ENCODE data around the gene OR2V2.
"Not testable (repeated sequence)": the region's sequence is repeated elsewhere in the genome, so short reads cannot be mapped to it uniquely, and the experiment has no call there.

The OR2V2 gene

DNA sequence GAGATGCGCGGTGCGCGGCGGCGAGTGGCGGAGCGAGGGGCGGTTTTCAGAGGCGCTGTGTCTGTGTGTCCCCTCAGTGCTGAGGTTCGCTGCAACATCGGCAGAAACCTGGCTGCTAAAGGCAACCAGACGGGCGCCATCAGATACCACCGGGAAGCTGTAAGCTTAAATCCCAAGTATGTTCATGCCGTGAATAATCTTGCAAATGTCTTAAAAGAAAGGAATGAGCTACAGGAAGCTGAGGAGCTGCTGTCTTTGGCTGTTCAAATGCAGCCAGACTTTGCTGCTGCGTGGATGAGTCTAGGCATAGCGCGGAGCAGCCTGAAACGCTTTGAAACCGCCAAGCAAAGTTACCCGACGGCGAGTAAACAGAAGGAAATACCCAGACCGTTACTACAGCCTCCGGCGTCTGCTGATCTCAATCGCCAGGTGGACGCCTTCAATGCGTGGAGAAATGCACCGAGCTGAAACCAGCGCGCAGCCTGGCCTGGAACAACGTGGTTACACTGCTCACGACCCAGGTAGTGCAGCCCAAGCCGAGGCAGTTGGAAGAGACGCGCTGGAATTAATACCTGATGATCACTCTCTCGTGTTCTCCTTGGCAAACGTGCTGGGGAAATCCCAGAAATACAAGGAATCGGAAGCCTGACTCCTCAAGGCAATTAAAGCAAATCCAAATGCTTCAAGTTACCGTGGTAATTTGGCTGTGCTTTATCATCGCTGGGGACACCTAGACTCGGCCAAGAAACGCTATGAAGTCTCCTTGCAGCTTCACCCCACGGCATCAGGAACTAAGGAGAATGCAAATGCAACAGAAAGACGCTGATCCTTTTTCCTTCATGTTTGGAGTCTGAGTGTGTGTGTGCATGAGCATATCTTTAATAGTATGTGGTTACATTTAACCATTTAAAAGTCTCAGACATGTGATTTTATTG is 32.3 kb upstream of the OR2V2 start:
- DNase-seq = no peak

DNA sequence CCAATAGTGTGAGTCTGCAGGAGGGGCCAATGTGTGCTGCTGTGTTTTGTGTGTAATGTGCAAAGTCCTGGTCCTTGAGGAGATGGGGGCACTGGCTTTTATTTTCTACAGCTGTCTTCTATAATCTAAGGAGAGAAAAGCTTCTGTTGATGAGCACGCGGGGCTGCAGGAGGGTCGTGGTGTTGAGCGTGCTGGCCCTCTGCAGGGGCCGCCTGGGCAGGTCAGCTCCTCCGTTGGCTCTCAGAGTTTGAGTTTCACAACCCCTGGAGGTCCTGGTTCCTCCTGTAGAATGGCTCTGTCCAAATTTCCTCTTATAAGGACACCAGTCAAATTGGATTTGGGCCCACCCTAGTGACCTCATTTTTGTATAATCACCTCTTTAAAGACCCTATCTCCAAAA is 29.0 kb upstream of the OR2V2 start:
- DNase-seq = no peak

DNA sequence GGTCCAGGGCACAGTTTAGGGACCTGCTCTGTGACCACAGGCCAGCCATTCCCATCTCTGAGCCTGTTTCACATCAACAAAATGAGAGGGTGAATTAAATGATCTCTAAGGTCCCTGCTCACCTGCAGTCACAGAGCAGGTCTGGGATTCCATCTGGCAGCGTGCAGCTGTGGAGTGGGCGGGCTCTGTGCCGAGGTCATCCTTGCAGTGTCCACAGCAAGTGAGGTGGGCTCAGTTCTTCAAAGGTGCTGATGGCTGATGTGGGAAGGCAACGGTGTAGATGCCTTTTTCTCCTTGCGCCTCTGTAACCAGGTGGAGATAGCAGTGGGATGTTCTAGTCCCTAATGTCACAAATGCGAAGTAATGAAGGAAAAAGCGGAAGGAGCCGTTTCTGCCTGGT is 28.3 kb upstream of the OR2V2 start:
- no peak for DNase-seq

DNA sequence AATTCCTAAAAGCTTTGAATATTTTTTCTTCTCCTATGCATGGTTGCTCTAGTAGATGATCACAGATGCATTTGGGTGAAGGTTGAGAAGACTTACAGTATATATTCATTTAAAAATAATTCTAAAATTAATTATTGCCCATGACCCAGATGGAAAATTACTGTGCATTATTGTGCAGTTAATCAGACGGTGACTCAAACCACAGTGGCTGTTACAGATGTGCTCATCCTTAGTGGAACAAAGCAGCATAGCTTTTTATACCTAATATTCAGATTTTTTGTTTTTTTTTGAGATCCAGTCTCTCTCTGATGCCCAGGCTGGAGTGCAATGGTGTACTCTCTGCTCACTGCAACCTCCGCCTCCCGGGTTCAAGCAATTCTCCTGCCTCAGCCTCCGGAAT is 27.1 kb upstream of the OR2V2 start:
- no peak for DNase-seq

- DNase-seq = no peak
Observed at GRCh38 chr5:181120761-181121160, 26.6 kb upstream of the OR2V2 start.

GRCh38 chr5:181121675-181122561 is 25.5 kb upstream of the OR2V2 start:
- no peak for DNase-seq

- no peak for DNase-seq
Observed at GRCh38 chr5:181124526-181124925, 22.9 kb upstream of the OR2V2 start.

GRCh38 chr5:181126841-181127240 is 20.5 kb upstream of the OR2V2 start:
- no peak for DNase-seq

DNA sequence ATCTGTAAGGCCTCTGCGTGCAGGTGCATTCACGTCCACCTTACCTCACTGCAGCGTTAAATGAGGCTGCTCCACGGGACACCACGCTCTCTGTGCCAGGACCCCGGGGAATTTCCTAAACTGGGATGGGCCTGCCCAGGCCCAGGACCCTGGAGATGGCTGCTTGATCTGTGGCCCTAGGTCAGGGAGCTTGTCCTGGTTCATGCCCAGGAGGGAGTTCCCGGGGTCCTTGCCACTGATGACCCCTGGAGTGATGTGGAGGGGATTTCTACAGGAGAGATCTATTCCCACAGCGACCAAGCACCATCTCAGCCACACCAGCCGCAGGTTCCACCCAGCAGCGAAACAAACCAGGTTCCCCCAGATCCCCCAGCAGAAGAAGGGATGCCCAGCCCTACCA is 19.9 kb upstream of the OR2V2 start:
- no peak for DNase-seq

DNA sequence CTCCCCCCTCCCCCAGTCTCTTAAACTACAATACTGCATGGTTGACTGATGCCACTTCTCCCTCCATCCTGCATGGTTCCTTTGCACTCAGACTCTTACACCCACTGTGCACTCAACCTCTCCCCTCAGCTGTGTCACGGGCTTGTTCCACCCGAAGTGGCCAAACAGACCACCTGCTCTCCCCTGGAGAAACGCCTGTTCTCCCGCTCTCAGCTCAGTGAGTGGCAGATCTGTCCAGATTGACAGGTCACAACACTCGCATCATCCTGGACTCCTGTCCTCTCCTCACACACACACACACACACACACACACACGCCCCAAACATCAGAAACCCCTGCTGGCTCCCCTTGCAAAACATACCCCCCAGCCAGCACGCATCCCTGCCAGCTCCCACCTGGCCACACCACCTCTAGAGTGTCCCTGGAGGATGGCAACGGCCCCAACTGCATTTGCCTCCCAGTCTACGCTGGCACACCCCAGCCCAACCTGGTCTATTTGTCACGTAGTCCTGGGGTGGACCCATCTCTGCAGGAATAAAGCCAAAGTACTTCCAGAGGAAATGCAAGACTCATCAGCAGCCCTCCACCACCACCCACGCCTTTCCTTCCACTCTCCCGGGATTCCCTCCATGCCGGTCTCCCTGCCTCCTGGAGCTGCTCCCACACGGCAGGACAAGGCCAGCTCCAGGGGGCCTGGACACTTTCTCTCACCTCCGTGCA is 19.3 kb upstream of the OR2V2 start:
- DNase-seq = no peak

- DNase-seq = no peak
Observed at GRCh38 chr5:181129601-181130000, 17.8 kb upstream of the OR2V2 start.

GRCh38 chr5:181130081-181130480 is 17.3 kb upstream of the OR2V2 start:
- DNase-seq = not testable (repeated sequence)

DNA sequence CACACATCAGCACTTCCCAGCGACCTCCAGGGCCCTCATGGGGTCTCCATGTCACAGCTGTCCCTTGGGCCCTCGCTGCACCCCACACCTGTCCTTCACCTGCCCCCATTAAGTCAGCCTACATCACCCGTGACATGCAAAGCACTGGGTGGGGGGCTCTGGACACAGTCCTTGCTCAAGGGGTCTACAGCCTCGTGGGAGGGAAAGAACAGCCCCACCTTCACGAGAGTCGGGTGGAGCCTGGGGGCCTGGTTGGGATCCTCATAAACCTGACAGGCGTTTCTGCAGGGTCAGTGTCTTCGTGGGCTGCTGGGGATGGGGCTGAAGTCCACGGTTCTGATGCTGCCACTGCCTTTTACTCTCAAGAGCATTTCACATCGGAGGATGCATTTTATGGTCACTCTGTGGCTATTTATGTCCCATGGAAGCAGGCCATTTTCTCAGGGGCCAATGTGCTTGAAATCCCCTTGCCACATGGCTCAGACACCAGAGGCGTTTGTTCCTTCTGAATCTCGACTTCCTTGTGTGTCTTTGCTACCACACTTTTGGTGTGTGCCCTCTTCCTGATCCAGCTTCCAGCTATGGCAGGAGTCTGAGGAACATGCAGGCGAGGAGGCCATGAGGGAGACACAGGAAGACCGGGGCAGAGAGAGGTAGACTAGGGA is 16.4 kb upstream of the OR2V2 start, which contains the start of gene OR2V1:
TSS of gene OR2V1 (minus strand) at position 338 of the 665 bp plus-strand sequence. CDS start 5,865 bp downstream, outside the sequence.
- DNase-seq = no peak

- no peak for DNase-seq
Observed at GRCh38 chr5:181131514-181131913, 15.9 kb upstream of the OR2V2 start.

DNA sequence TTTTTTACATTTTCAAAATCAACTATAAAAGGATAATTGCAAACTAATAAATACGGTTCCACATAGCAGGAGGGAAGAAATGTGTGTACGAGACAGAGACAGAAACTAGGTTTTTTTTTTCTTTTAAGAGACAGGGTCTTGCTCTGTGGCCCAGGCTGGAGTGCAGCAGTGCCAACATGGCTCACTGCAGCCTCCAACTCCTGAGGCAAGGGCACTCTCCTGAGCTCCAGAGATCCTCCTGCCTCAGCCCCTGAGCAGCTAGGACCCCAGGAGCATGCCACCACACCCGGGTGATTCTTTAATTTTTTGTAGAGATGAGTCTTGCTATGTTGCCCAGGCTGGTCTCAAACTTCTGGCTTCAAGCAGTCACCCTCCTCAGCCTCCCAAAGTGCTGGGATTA is 14.3 kb upstream of the OR2V2 start:
- DNase-seq = no peak

DNA sequence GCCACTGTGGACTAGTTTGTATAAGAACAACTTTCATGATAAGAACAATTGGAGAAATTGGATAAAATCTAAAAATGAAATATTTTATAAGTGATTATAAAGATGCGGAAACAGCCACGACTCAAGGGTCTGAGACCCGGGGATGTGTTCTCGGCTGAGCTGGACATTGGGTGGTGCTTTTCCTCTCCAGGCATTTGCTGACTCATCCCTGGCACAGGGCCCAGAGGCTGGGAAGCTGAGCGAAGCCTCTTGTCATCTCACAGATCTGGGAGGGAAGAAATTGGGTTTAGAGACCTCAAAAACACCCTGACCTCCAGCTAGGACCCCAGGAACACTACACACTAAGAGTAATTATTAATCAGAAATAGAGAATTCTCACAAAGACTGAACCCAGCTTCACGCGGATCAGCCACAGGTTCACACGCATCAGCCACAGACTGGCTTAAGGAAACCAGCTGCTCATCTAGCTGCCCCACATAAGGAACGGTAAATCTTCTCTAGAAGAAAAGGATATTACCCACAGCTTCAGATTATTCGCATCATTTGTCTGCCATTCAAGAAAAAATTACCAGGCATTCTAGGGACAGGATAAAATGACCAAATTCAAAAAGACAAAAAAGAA is 13.7 kb upstream of the OR2V2 start:
- DNase-seq = no peak

GRCh38 chr5:181134259-181134658 is 13.1 kb upstream of the OR2V2 start:
- no peak for DNase-seq

DNA sequence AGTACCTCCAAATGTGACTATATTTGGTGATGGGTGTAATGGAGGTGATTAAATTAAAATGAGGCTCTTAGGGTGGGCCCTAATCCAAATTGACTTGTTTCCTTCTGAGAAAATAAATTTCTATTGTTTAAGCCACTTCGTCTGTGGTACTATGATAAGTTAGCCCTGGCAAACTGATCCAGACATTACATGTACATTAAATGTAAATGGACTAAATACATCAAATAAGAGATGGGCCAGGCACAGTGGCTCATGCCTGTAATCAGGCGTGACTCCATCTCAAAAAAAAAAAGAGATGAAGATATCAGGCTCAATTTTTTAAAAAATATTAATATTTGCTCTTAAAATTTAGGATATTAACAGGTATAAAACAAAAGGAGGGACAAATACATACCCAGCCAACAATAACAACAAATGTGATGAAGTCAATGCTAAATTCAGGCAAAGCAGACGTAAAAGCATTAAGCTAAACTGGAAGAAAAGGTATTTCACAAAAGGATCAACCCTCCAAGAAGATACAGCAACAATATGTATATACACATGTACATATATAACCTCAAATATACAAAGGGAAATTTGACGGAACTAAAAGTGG is 10.9 kb upstream of the OR2V2 start:
- no peak for DNase-seq

DNA sequence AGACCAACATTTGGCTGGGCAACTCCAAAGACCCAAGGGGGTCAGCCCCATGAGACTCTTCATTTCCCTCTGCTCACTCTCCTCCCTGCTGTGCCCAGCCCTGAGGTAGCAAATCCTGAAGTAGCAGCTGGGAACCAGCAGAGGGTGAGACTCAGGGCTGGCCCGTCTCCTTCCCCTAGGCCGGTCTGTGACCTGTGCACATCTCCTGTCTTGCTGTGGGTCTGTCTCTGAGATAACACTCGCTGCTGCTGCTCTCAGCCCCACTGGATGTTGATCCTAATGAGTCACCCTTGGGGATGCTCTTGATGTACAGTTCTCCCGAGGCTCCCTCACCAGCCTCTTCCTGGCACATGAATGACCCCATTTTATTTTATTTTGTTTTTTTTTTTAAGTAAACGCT is 9.1 kb upstream of the OR2V2 start:
- no peak for DNase-seq

DNA sequence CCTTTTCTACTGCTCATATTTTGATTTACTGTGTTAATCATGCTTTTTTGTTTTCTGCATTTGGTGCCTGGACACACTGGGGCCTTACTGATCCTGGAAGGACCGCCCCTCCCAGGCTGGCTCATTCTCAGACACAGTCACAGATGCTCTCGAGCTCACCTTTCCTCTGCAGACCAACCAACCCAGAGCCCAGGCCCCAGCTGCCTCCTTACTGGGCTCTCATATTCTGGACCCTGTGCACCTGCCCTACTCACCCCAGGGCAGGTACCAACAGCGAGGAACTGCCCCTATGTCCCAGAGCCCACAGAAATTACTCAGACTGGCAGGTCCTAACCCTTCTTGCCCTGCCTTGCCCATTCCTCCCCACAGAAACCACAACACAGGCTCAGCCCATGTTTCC is 6.6 kb upstream of the OR2V2 start:
- no peak for DNase-seq

DNA sequence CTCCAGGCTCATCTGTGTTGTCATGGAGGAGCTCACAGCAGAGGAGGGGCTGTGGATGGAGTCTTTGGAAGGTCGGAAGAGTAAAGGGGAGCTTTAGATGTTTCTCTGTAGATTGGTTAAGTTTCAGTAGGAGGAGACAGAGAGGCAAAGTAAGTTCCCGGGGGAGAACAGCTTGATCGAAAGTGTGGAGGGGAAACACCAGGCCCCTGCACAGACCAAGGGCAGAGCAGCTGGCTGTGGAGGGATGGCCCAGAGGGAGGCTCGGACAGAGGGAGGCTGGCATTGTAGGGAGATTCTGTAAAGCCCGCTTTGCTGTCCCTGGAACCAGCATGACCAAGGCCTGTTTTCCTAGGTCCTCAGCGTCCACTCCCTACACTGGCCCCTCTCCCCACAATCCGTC is 5.3 kb upstream of the OR2V2 start:
- DNase-seq = no peak

GRCh38 chr5:181145133-181145532 is 2.3 kb upstream of the OR2V2 start:
- DNase-seq = no peak

Measured in NCI-H1417 treated with DMSO at 0.1 percent for 48 hours (cell line).